Activated CD4-positive, alpha-beta T cell treated with anti-CD3 and anti-CD28 coated beads for 36 hours (primary cell): ENCODE results near the gene ZNF836. TPM values are rescaled to one million over a fixed set of nuclear protein-coding genes. Genes with fewer than 3 reads are reported as not detected.
A peak's percentile ranks its signal among the peaks of the same experiment; 100 is the strongest.

Experiments
- ATAC-seq: fragments of 200-7000 bp; cut with Tn5 transposase; one replicate; pipeline ENCODE4 v1.10.0; 2021; ENCODE audit warnings: mild to moderate bottlenecking, moderate library complexity
- CTCF ChIA-PET: fragments of 350-600 bp; sonication (Branson Sonifier 250); formaldehyde crosslinking; loops from one replicate; lab custom pipeline; 2021; ENCODE audit warnings: antibody characterized with exemption; lab: Charles Lee
- POLR2A ChIA-PET: fragments of 350-600 bp; sonication (Branson Sonifier 250); formaldehyde crosslinking; loops from one replicate; lab custom pipeline; 2021; ENCODE audit warnings: antibody characterized with exemption, inconsistent platforms; lab: Charles Lee
- DNase-seq: peaks from one replicate; pipeline ENCODE4 v3.0.0-alpha.2; 2020
- H3K27ac Mint-ChIP-seq: one replicate; pipeline ENCODE4 v1.8.0; 2021; ENCODE audit warnings: mixed read lengths
- H3K27me3 Mint-ChIP-seq: one replicate; pipeline ENCODE4 v1.8.0; 2021; ENCODE audit warnings: mixed read lengths
- H3K36me3 Mint-ChIP-seq: one replicate; pipeline ENCODE4 v1.8.0; 2021; ENCODE audit warnings: low read depth, mixed read lengths
- H3K4me1 Mint-ChIP-seq: one replicate; pipeline ENCODE4 v1.8.0; 2021; ENCODE audit warnings: mixed read lengths
- H3K4me3 Mint-ChIP-seq: one replicate; pipeline ENCODE4 v1.8.0; 2021; ENCODE audit warnings: mild to moderate bottlenecking, moderate library complexity, mixed read lengths
- H3K9me3 Mint-ChIP-seq: one replicate; pipeline ENCODE4 v1.8.0; 2021; ENCODE audit warnings: low read depth, mixed read lengths
- intact Hi-C, 2 experiments: fragments of 100-400 bp; cut with DNase I in 1 of 2; cut with micrococcal nuclease in 1 of 2; formaldehyde crosslinking; loops; one replicate each; pipeline versions ENCODE4 v1.14.2 to v1.15.1; 2022 to 2024; cut with DNase I, micrococcal nuclease
- total RNA-seq, 2 experiments: library from RNA; stranded (reverse); gene quantifications; one replicate each; pipeline ENCODE4 v1.2.3, GENCODE V29; 2021

Gene ZNF836
- total RNA-seq, 2 experiments from 2014 or later = 10.1 to 11.5 TPM

GRCh38 chr19:52140032-52140710, 31.2 kb downstream of the ZNF836 start:
- ChIA-PET POLR2A (interaction anchor here (1.2 kb wide), 1 partner anchor 25 kb away, joined by 3 read pairs; no protein-coding TSS in a partner anchor), CTCF (interaction anchor here (0.6 to 1.9 kb wide), 5 partner anchors 11 to 130 kb away, joined by 3 to 9 read pairs (median 3); no protein-coding TSS in a partner anchor)
- peak; percentile 97 for ATAC-seq
- H3K9me3 Mint-ChIP-seq = peaks cover 16% of the 10 kb centered on the region
- intact Hi-C loops = loop anchor here (1.0 kb wide), 7 partner anchors 31 to 1225 kb away; partner anchors contain the start of genes ZNF836 (in 2 of the 2), ZNF525 (in 1 of the 2), ZNF808 (in 1 of the 2) and ZNF83 (in 1 of the 2)
- H3K27ac Mint-ChIP-seq = peak overlapping the region; percentile 58
- peak; percentile 99 for DNase-seq
- peaks cover 26% of the 10 kb centered on the region for H3K36me3 Mint-ChIP-seq
- H3K27me3 Mint-ChIP-seq = no peaks in the 10 kb centered on the region
- peaks cover 27% of the 10 kb centered on the region for H3K4me1 Mint-ChIP-seq
- H3K4me3 Mint-ChIP-seq = peak overlapping the region; percentile 96

DNA sequence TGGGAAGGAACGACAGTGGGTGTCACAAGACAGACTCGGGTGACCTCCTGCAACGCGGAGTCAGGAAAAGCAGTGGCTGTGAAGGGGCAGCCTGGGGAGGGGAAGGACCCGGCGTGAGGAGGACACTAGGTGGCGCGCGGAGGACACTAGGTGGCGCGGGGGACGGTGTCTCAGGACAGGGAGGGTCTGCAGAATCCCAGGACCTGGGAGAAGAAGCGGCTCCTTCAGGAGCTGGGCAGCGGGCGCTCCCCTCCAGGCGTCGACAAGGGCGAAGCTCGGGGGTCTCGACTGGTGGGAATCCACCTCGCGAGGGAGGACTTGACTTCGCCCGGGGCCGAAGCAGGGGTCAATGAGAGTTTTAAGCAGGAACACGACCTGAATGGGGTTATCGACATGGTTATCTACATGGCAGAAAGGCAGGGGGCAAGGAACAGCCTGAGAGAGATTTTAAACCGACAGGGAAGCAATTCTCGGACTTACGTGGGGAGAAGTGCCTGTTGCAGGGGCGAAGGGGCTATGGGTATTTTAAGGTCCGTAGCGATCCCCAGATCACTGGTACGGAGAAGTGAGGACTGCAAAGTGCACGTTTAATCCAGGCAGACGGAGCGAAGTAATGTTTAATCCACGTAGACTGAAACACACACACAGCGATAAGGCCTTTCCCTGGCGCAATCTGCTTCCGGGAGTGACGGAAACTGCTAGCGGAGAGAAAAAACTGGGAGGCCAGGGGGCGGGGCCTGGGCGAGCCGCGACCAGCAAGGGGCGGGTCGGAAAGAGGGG, 32.0 kb downstream of the ZNF836 start, which contains the start of gene ZNF616:
ZNF616 (minus strand) TSS at position 687 of the 780 bp plus-strand sequence. CDS start 9,426 bp downstream, outside the sequence.
- H3K4me3 Mint-ChIP-seq = peak within 1 kb of the TSS; percentile 96
- peaks cover 14% of the 10 kb centered on the region for H3K9me3 Mint-ChIP-seq
- peak within 1 kb of the TSS; percentile 97 for H3K27ac Mint-ChIP-seq
- peaks cover 27% of the 10 kb centered on the region for H3K4me1 Mint-ChIP-seq
- ATAC-seq (peak; percentile 81), DNase-seq (peak; percentile 90)
- peaks cover 31% of the 10 kb centered on the region for H3K36me3 Mint-ChIP-seq
- ChIA-PET CTCF (interaction anchor here (0.6 to 1.3 kb wide), 6 partner anchors 10 to 98 kb away, joined by 3 to 6 read pairs (median 3); no protein-coding TSS in a partner anchor), POLR2A (interaction anchor here (1.2 kb wide), 1 partner anchor 25 kb away, joined by 3 read pairs; no protein-coding TSS in a partner anchor)
- intact Hi-C loops = loop anchor here (1.0 to 2.0 kb wide), 14 partner anchors 32 to 1226 kb away; partner anchors contain the start of genes PPP2R1A (in 2 of the 2), ZNF836 (in 2 of the 2), ZNF525 (in 1 of the 2) and ZNF610 (in 1 of the 2)
- H3K27me3 Mint-ChIP-seq = no peaks in the 10 kb centered on the region

GRCh38 chr19:52138983-52139251, 32.5 kb downstream of the ZNF836 start:
- Mint-ChIP-seq H3K4me1 (peaks cover 27% of the 10 kb centered on the region), H3K4me3 (peak overlapping the region; percentile 96), H3K27ac (peak overlapping the region; percentile 97), H3K9me3 (peaks cover 18% of the 10 kb centered on the region), H3K27me3 (no peaks in the 10 kb centered on the region), H3K36me3 (peaks cover 35% of the 10 kb centered on the region)
- ATAC-seq (no peak), DNase-seq (no peak)
- CTCF ChIA-PET = interaction anchor here (0.7 kb wide), 1 partner anchor 39 kb away, joined by 3 read pairs; no protein-coding TSS in a partner anchor
- POLR2A ChIA-PET = no interaction called here
- intact Hi-C loops = loop anchor here (1.0 to 2.0 kb wide), 7 partner anchors 51 to 396 kb away; partner anchors contain the start of genes PPP2R1A (in 2 of the 2), ZNF610 (in 1 of the 2), ZNF615 (in 1 of the 2) and ZNF766 (in 1 of the 2)

DNA sequence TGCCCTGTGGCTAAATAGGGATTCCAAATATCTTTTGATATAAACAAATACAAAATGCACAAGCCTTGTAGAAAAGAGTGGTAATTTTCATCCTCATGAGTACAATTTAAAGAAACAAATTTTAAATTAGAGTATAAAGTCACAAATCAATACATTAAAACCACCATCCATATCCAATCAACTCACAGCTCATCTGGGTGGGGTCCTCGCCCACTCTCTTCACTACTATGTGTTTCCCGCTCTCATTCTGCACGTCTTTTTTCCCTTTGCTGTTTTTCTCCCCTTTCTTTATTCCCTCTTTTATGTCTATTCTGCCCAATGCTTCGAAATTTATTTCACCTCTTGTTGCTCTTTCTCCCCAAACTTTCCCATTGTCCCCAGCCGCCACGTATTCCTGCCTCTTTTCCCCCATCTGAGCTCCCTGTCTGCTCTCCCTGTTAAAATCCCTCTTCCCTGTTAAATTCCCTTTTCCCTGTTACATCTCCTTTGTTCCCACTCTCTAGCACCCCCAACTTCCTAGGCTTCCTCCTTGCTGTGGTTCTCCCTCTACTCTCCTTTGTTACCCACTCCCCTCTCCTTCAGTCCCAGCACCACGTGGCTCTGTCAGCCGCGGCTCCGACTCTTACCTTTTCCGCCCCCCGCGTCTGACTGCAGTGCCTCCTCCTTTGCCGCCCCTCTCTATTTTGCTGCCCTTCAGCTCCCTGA, 33.0 kb downstream of the ZNF836 start:
- ChIA-PET CTCF (interaction anchor here (0.7 to 1.4 kb wide), 2 partner anchors 39 to 51 kb away, joined by 3 to 5 read pairs; partner anchors contain the start of gene PPP2R1A), POLR2A (no interaction called here)
- intact Hi-C loops = loop anchor here (2.0 kb wide), 2 partner anchors 52 to 396 kb away; partner anchors contain the start of gene PPP2R1A (in 1 of the 2)
- ATAC-seq (peak; percentile 19), DNase-seq (peak; percentile 56)
- H3K4me1 Mint-ChIP-seq = peaks cover 27% of the 10 kb centered on the region
- H3K36me3 Mint-ChIP-seq = peaks cover 38% of the 10 kb centered on the region
- H3K9me3 Mint-ChIP-seq = peaks cover 20% of the 10 kb centered on the region
- H3K27me3 Mint-ChIP-seq = no peaks in the 10 kb centered on the region
- H3K27ac Mint-ChIP-seq = peak overlapping the region; percentile 97
- H3K4me3 Mint-ChIP-seq = peak overlapping the region; percentile 96

DNA sequence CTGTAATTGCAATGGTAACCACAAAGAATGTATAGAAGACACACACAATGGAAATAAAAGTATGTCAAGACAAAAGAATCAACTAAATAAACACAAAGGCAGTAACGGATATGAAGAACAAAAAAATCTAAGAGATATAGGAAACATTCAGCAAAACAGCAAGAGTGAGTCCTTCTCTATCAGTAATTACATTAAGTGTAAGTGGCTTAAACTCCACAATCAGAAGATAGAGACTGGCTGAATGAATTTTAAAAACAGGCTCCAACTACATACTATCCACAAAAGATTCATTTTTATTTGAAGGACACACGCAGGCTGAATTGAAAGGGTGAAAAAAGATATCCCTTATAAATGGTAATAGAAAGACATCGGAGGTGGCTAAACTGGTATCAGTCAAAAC, 51.1 kb downstream of the ZNF836 start:
- peaks cover 66% of the 10 kb centered on the region for H3K9me3 Mint-ChIP-seq
- no peak for ATAC-seq
- no peak for DNase-seq
- intact Hi-C loops = no loop called here
- peaks cover 94% of the 10 kb centered on the region for H3K36me3 Mint-ChIP-seq
- H3K4me3 Mint-ChIP-seq = no peak overlapping the region
- no peak overlapping the region for H3K27ac Mint-ChIP-seq
- POLR2A ChIA-PET = no interaction called here
- H3K4me1 Mint-ChIP-seq = no peaks in the 10 kb centered on the region
- no peaks in the 10 kb centered on the region for H3K27me3 Mint-ChIP-seq
- CTCF ChIA-PET = no interaction called here

DNA sequence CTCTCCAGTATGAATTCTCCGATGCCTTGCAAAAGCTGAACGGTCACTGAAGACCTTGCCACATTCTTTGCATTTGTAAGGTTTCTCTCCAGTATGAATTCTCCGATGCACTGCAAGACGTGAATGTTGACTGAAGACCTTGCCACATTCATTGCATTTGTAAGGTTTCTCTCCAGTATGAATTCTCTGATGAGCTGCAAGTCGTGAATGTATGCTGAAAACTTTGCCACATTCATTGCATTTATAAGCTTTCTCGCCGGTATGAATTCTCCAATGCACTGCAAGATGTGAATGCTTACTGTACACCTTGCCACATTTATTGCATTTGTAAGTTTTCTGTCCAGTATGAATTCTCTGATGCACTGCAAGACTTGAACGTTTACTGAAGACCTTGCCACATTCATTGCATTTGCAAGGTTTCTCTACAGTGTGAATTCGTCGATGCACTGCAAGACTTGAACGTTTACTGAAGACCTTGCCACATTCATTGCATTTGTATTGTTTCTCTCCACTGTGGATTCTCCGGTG, 55.8 kb downstream of the ZNF836 start:
- no peak overlapping the region for H3K4me3 Mint-ChIP-seq
- POLR2A ChIA-PET = no interaction called here
- DNase-seq (no peak), ATAC-seq (no peak)
- H3K36me3 Mint-ChIP-seq = peaks cover 75% of the 10 kb centered on the region
- H3K27me3 Mint-ChIP-seq = no peaks in the 10 kb centered on the region
- no peaks in the 10 kb centered on the region for H3K4me1 Mint-ChIP-seq
- CTCF ChIA-PET = no interaction called here
- peaks cover 80% of the 10 kb centered on the region for H3K9me3 Mint-ChIP-seq
- intact Hi-C loops = no loop called here
- no peak overlapping the region for H3K27ac Mint-ChIP-seq

GRCh38 chr19:52114691-52115090, 56.7 kb downstream of the ZNF836 start:
- Mint-ChIP-seq H3K27me3 (no peaks in the 10 kb centered on the region), H3K27ac (no peak overlapping the region), H3K4me1 (no peaks in the 10 kb centered on the region), H3K9me3 (peaks cover 77% of the 10 kb centered on the region), H3K4me3 (no peak overlapping the region), H3K36me3 (peaks cover 73% of the 10 kb centered on the region)
- intact Hi-C loops = no loop called here
- no peak for DNase-seq
- no peak for ATAC-seq
- POLR2A ChIA-PET = no interaction called here
- CTCF ChIA-PET = no interaction called here

- ChIA-PET CTCF (no interaction called here), POLR2A (no interaction called here)
- Mint-ChIP-seq H3K9me3 (peaks cover 72% of the 10 kb centered on the region), H3K27me3 (no peaks in the 10 kb centered on the region), H3K27ac (no peak overlapping the region), H3K4me3 (no peak overlapping the region), H3K36me3 (peaks cover 59% of the 10 kb centered on the region), H3K4me1 (no peaks in the 10 kb centered on the region)
- intact Hi-C loops = no loop called here
- ATAC-seq = no peak
- DNase-seq = no peak
Measured at GRCh38 chr19:52112624-52113023, 58.8 kb downstream of the ZNF836 start.

DNA sequence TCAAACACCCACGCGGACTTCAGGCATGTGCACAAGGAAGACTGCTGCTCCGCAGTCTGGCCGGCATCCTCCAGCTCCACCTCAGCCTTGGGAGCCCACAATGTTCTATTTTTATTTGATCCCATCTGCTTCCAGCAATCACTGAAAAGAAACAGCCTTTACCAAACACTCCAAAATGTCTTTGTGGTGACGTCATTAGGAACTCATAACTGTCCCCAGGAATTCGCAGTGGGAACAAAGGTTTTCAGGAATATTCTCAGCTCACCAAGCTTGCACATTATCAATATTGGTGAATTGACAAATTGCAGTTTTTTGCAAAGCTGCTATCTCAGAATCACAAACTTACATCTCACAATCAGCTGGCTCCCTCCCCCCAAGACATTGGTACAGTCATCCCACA, 60.6 kb downstream of the ZNF836 start:
- H3K9me3 Mint-ChIP-seq = peaks cover 70% of the 10 kb centered on the region
- no peaks in the 10 kb centered on the region for H3K27me3 Mint-ChIP-seq
- no peak overlapping the region for H3K27ac Mint-ChIP-seq
- no peak for DNase-seq
- no peak overlapping the region for H3K4me3 Mint-ChIP-seq
- no peaks in the 10 kb centered on the region for H3K4me1 Mint-ChIP-seq
- intact Hi-C loops = no loop called here
- CTCF ChIA-PET = no interaction called here
- H3K36me3 Mint-ChIP-seq = peaks cover 54% of the 10 kb centered on the region
- ATAC-seq = no peak
- POLR2A ChIA-PET = no interaction called here
